ENCODE data around the gene PPIF. TPM values are rescaled to one million over a fixed set of nuclear protein-coding genes. Genes with fewer than 3 reads are reported as not detected.

Gene PPIF
- total and polyA plus RNA-seq, 10 donors = 29.2 to 99.3 (median 67.5) TPM

GRCh38 chr10:79352035-79352877, 5.0 kb downstream of the PPIF start:
- WGBS, 5 donors = 82 to 94% (median 91%) methylated on average over 11 of the region's 11 CpGs
- Histone ChIP-seq H3K27me3 (replicated peaks in 1 of 7) (no peaks in the 10 kb centered on the region), H3K4me3 (no peak overlapping the region), H3K4me1 (peaks cover 19 to 96% (median 71%) of the 10 kb centered on the region in 6 donors), H3K9me3 (no peaks in the 10 kb centered on the region), H3K36me3 (peaks cover 12 to 87% (median 67%) of the 10 kb centered on the region in 6 donors), H3K27ac (peak overlapping the region in 4 of 8 donors; percentile 68 to 96 (median 72))
- no peak for DNase-seq
- intact Hi-C loops (cut with DNase I; ENCODE audit: low total_unique reads) = no loop called here
- TF ChIP-seq CTCF (IDR thresholded peaks at IDR 0.05 in 8 of 11, conservative IDR thresholded peaks at IDR 0.05 in 3 of 11) (no peak), POLR2AphosphoS5 (IDR thresholded peaks at IDR 0.05) (peak in 1 of 3 donors; percentile 15), POLR2A (IDR thresholded peaks at IDR 0.05) (no peak)

GRCh38 chr10:79353000-79353406, 5.7 kb downstream of the PPIF start:
- Histone ChIP-seq H3K27ac (peak overlapping the region in 4 of 8 donors; percentile 68 to 96 (median 72)), H3K4me1 (peaks cover 19 to 95% (median 66%) of the 10 kb centered on the region in 6 donors), H3K36me3 (peaks cover 12 to 93% (median 67%) of the 10 kb centered on the region in 6 donors), H3K4me3 (no peak overlapping the region), H3K9me3 (no peaks in the 10 kb centered on the region), H3K27me3 (replicated peaks in 1 of 7) (no peaks in the 10 kb centered on the region)
- WGBS, 5 donors = 52 to 84% (median 69%) methylated on average over 8 of the region's 8 CpGs
- DNase-seq = no peak
- intact Hi-C loops (cut with DNase I; ENCODE audit: low total_unique reads) = no loop called here
- no peak for TF ChIP-seq POLR2AphosphoS5 (IDR thresholded peaks at IDR 0.05)
- no peak for TF ChIP-seq CTCF (IDR thresholded peaks at IDR 0.05 in 8 of 11, conservative IDR thresholded peaks at IDR 0.05 in 3 of 11)
- no peak for TF ChIP-seq POLR2A (IDR thresholded peaks at IDR 0.05)

GRCh38 chr10:79353726-79354125, 6.5 kb downstream of the PPIF start:
- H3K36me3 ChIP-seq = peaks cover 12 to 92% (median 67%) of the 10 kb centered on the region in 6 donors
- intact Hi-C loops (cut with DNase I; ENCODE audit: low total_unique reads) = no loop called here
- WGBS, 5 donors = 82 to 89% (median 88%) methylated on average over 8 to 11 of the region's 11 CpGs
- H3K4me3 ChIP-seq = no peak overlapping the region
- peak overlapping the region in 4 of 8 donors; percentile 35 to 96 (median 70) for H3K27ac ChIP-seq
- H3K27me3 ChIP-seq (replicated peaks in 1 of 7) = no peaks in the 10 kb centered on the region
- peaks cover 13 to 88% (median 59%) of the 10 kb centered on the region in 6 donors for H3K4me1 ChIP-seq
- H3K9me3 ChIP-seq = no peaks in the 10 kb centered on the region
- no peak for DNase-seq
- TF ChIP-seq CTCF (IDR thresholded peaks at IDR 0.05 in 8 of 11, conservative IDR thresholded peaks at IDR 0.05 in 3 of 11) = no peak
- TF ChIP-seq POLR2AphosphoS5 (IDR thresholded peaks at IDR 0.05) = peak in 2 of 3 donors; percentile 41 to 42

- WGBS, 5 donors = 18 to 35% (median 25%) methylated on average over 3 of the region's 3 CpGs
- peaks cover 10 to 88% (median 65%) of the 10 kb centered on the region in 6 donors for H3K36me3 ChIP-seq
- no peaks in the 10 kb centered on the region for H3K27me3 ChIP-seq (replicated peaks in 1 of 7)
- no peak overlapping the region for H3K4me3 ChIP-seq
- TF ChIP-seq CTCF (IDR thresholded peaks at IDR 0.05 in 8 of 11, conservative IDR thresholded peaks at IDR 0.05 in 3 of 11) (no peak), POLR2AphosphoS5 (IDR thresholded peaks at IDR 0.05) (no peak), POLR2A (IDR thresholded peaks at IDR 0.05) (no peak)
- H3K4me1 ChIP-seq = peaks cover 9 to 86% (median 55%) of the 10 kb centered on the region in 6 donors
- intact Hi-C loops (cut with DNase I; ENCODE audit: low total_unique reads) = no loop called here
- DNase-seq = no peak
- H3K27ac ChIP-seq = peak overlapping the region in 4 of 8 donors; percentile 35 to 96 (median 70)
- H3K9me3 ChIP-seq = no peaks in the 10 kb centered on the region
Measured at GRCh38 chr10:79354141-79354540, 6.9 kb downstream of the PPIF start.
